SH-SY5Y (cell line): ENCODE measurements around the gene CEP57.

Experiments used
- GATA2 ChIP-seq: IDR thresholded peaks from 2 replicates; pipeline ENCODE4 v1.6.1; 2011; ENCODE audit warnings: mild to moderate bottlenecking, low read depth, low read length
- GATA3 ChIP-seq: IDR thresholded peaks from 2 replicates; pipeline ENCODE4 v1.6.1; 2011; ENCODE audit warnings: low read depth, mild to moderate bottlenecking, low read length, moderate library complexity

GRCh38 chr11:95833378-95833777, 43.1 kb downstream of the CEP57 start:
- TF ChIP-seq GATA2, result no peak
- TF ChIP-seq GATA3, result no peak
